GM21515 (cell line): ENCODE data around the gene BRD2.

ENCODE experiments used
- ATAC-seq: cut with Tn5 transposase; IDR thresholded peaks from one replicate; pipeline ENCODE4 v1.9.1; 2021; ENCODE audit not compliant: unreplicated experiment

Gene BRD2

GRCh38 chr6:32947552-32948465 lies 20.6 kb upstream of the BRD2 start:
- no peak for ATAC-seq

GRCh38 chr6:32949113-32949512 lies 19.3 kb upstream of the BRD2 start:
- ATAC-seq = no peak

DNA sequence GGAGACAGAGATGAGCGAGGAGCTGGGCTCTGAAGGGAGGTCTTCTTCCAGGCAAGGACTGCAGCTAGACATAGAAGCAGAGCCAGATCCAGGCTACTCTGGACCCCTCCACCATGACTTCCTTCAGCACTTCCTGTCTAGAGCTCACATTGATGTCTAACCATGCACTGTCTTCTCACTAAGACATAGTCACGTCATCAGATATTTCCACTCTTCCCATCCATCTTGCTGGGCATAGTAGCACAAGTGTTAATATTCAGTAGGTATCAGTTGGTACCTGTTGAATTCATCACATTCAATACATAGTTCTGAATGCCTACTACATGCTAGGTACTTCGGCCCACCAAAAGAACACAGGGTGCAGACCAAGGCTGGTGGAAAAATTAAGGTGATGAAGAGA lies 18.4 kb upstream of the BRD2 start:
- ATAC-seq = no peak

DNA sequence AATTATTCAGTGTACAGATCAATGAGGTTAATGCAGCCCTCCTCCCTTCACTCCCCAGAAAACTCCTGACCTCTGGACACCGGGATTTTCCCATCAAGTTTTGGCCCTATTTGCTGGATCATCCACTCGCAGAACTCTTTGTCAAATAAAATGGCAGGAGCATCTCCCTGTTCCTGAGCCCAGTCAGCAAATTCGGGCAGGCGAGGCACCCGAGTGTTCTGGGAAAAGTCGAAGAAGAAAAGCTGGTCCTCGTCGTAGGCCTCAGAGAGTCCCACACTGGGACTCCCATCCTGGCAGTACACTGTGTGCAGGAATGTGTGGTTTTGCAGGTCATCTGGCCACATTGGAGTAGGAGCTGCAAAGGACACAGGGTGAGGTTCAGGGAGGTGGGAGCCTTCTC lies 17.9 kb upstream of the BRD2 start:
- ATAC-seq = no peak

GRCh38 chr6:32952817-32953739 lies 15.3 kb upstream of the BRD2 start, which contains the start of gene HLA-DMA:
TSS of gene HLA-DMA (minus strand) at chr6:32953097. CDS start at chr6:32953036, 61 bp downstream.
- peak; percentile 71 for ATAC-seq

DNA sequence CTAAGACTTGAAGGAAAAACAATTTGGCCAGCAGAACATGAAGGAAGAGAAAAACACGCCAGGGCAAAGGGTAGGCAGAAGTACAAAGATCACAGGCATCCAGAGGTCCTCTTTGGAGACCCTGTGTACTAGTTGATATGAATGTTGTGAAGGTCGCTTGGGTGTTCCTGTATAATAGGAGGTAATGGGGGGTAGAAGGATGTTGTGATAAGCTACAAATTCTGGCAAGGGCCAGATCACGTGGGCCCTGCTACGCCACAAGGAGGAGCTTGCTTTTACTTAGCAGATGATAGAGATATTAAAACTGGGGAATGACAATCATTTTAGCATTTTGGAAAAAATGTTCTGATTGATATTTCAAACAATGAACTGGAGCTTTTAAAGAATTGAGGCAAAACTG lies 14.6 kb upstream of the BRD2 start:
- ATAC-seq = no peak

DNA sequence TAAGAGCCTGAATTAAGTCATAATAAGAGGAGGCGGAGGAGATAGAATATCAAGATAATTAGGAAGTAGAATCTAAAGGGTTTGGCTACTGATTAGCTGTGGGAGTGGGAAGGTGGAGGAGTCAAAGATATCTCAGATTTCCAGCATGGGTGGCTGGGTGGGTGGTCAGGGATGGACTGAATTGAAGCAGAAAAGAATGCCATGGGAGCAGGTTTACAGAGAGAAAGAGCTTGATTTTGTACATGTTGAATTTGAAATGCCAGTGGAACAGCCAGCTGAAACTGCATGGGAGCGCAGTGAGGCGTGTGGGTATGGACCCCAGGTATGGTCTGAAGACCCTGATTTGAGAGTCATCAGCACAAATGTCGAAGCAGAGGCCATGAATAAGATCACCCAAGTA lies 14.1 kb upstream of the BRD2 start:
- no peak for ATAC-seq

- no peak for ATAC-seq
These were observed 13.2 kb upstream of the BRD2 start for GRCh38 chr6:32954986-32955802.

- ATAC-seq = no peak
These were observed 12.2 kb upstream of the BRD2 start for GRCh38 chr6:32956176-32956575.

GRCh38 chr6:32960563-32960962 lies 7.8 kb upstream of the BRD2 start:
- no peak for ATAC-seq

- ATAC-seq = no peak
These were observed 6.1 kb upstream of the BRD2 start for GRCh38 chr6:32962213-32962826.

GRCh38 chr6:32963866-32964265 lies 4.5 kb upstream of the BRD2 start:
- no peak for ATAC-seq

DNA sequence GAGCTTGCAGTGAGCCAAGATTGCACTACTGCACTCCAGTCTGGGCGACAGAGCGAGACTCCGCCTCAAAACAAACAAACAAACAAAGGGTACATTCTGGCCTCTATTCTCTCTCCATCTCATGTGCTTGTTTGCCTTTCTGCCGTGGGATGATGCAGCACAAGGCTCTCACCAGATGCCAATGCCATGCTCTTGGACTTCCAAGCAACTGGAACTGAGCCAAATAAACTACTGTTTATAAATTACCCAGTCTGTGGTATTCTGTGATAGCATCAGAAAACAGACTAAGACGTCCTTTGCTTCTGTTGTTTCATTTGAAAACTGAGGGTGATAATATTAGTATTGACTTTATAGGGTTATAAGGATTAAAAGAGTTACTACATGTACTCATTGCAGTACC lies 3.6 kb upstream of the BRD2 start:
- no peak for ATAC-seq

DNA sequence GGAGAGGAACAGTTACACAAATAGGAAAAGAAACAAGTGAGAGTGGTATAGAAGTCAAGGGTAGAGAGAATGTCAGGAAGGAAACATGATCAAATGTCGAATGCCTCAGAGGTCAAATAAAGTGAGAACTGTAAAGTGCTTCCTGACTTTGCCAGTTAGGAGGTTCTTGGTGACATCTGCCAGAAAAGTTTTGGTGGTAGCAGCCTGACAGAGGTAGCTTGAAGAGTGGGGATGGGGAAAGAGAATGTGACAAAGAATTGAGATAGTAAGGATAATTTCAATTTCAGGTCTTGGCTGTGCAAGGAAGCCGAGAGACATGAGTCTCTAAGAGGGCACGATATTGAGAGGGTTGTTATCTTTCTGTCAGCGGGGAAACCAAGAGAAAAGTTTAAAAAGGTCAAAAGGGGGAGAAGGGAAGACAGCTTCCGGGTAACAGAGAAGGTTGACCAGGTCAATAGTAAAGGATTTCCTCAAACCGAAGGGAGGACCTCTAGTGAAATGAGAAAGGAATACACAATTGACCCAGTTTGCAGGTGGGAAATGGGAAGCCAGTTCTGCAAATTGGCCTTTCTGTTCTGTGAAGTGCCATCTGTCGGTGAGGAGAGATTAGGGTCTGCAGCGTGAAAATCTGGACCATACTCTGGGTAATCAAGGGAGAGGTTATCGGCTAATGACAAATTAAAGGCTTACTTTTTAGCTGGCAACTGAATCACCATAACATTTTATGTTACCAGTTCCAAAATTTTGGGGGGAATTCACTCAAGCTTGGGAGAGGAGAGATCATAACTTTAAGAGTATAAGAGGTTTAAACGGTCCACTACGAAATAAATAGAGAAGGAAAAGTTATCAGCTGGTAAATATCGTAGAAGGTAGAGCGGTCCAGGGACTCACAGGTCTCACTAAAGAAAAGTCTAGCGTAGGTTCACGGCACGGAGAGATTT lies 973 bp upstream of the BRD2 start:
- ATAC-seq = no peak

- ATAC-seq = no peak
These were observed 682 bp downstream of the BRD2 start for GRCh38 chr6:32968867-32969684.

- ATAC-seq = no peak
These were observed 1.5 kb downstream of the BRD2 start for GRCh38 chr6:32969685-32970412.

- ATAC-seq = no peak
These were observed 2.2 kb downstream of the BRD2 start for GRCh38 chr6:32970413-32971241.
